Fibroblast of lung (primary cell): ENCODE measurements around the gene DSTYK. TPM values are rescaled to one million over a fixed set of nuclear protein-coding genes. Genes with fewer than 3 reads are reported as not detected.
"Not testable (repeated sequence)": the region's sequence is repeated elsewhere in the genome, so short reads cannot be mapped to it uniquely, and the experiment has no call there.

Experiments used
- DNase-seq, 2 donors: peaks; one replicate each; pipeline versions ENCODE4 v3.0.0 to v3.0.0-alpha.2; 2010; ENCODE audit warnings: low read depth in 2 of 2
- H2AFZ ChIP-seq: 2 replicates; pipeline ENCODE4 v1.5.1; 2012; ENCODE audit warnings: low read length, control low read depth, inconsistent platforms
- H3K27ac ChIP-seq: 2 replicates; pipeline ENCODE4 v1.5.1; 2011; ENCODE audit warnings: low read length, control low read depth; ENCODE audit not compliant: insufficient read depth
- H3K27me3 ChIP-seq: 2 replicates; pipeline ENCODE4 v1.5.1; 2011; ENCODE audit warnings: mild to moderate bottlenecking, low read length; ENCODE audit not compliant: control insufficient read depth, insufficient read depth
- H3K36me3 ChIP-seq: 2 replicates; pipeline ENCODE4 v1.5.1; 2011; ENCODE audit warnings: low read length; ENCODE audit not compliant: control insufficient read depth, insufficient read depth
- H3K4me1 ChIP-seq: 2 replicates; pipeline ENCODE4 v1.5.1; 2011; ENCODE audit warnings: low read length; ENCODE audit not compliant: control insufficient read depth, insufficient read depth; ENCODE audit errors: extremely low read depth
- H3K4me2 ChIP-seq: 2 replicates; pipeline ENCODE4 v1.5.1; 2011; ENCODE audit warnings: low read length, control low read depth; ENCODE audit not compliant: insufficient read depth; ENCODE audit errors: extremely low read depth
- H3K4me3 ChIP-seq, 4 experiments: fragments of 200-600 bp in 1 of 4; sonication (generic) in 1 of 4; replicated peaks in 1 of 4; 2 replicates each; pipeline ENCODE4 v1.5.1; 2011 to 2016; ENCODE audit warnings: low read length in 4 of 4, low read depth in 3 of 4, mild to moderate bottlenecking in 3 of 4, control low read depth in 2 of 4, inconsistent platforms in 1 of 4, mixed read lengths in 1 of 4; ENCODE audit not compliant: insufficient read depth in 1 of 4; ENCODE audit errors: control extremely low read depth in 1 of 4
- H3K79me2 ChIP-seq: 2 replicates; pipeline ENCODE4 v1.5.1; 2012; ENCODE audit warnings: mild to moderate bottlenecking, low read length, inconsistent platforms; ENCODE audit not compliant: control insufficient read depth, insufficient read depth
- H3K9ac ChIP-seq: 2 replicates; pipeline ENCODE4 v1.5.1; 2011; ENCODE audit warnings: mild to moderate bottlenecking, low read length, control low read depth; ENCODE audit not compliant: insufficient read depth
- H3K9me3 ChIP-seq: 2 replicates; pipeline ENCODE4 v1.5.1; 2012; ENCODE audit warnings: low read depth, low read length; ENCODE audit not compliant: control insufficient read depth, insufficient read depth
- H4K20me1 ChIP-seq: 2 replicates; pipeline ENCODE4 v1.5.1; 2011; ENCODE audit warnings: low read length; ENCODE audit not compliant: control insufficient read depth, insufficient read depth; ENCODE audit errors: extremely low read depth
- CTCF ChIP-seq, 2 donors: IDR thresholded peaks in 1 of 2; conservative IDR thresholded peaks in 1 of 2; 1 replicate in 1 of 2; 2 replicates in 1 of 2; pipeline ENCODE4 v1.5.1; 2011 to 2012; ENCODE audit warnings: low read length in 2 of 2, control low read depth in 1 of 2, inconsistent platforms in 1 of 2, low read depth in 1 of 2, mild to moderate bottlenecking in 1 of 2
- EZH2 ChIP-seq: IDR thresholded peaks from 2 replicates; pipeline ENCODE4 v1.5.1; 2012; ENCODE audit warnings: low read length, control low read depth, mild to moderate bottlenecking; ENCODE audit errors: missing control alignments
- polyA plus RNA-seq, 2 donors: library from polyadenylated mRNA; depleted of rRNA in 1 of 2; stranded (reverse) in 1 of 2; unstranded in 1 of 2; fragments of >200 nt; gene quantifications; 2 replicates each; pipeline ENCODE4 v1.2.1, GENCODE V29; 2011 to 2012; ENCODE audit warnings: missing spikeins in 1 of 2
- total RNA-seq: library from RNA; depleted of rRNA; stranded (reverse); fragments of >200 nt; gene quantifications from 2 replicates; pipeline ENCODE4 v1.2.1, GENCODE V29; 2014

DSTYK gene
- total and polyA plus RNA-seq, 2 donors (not counting 1 experiment from before 2014, with no cell fraction given) = 24.5 to 42.6 TPM

- H4K20me1 ChIP-seq = no peaks in the 10 kb centered on the region
- H3K4me2 ChIP-seq = no peak overlapping the region
- DNase-seq = no peak
- H3K79me2 ChIP-seq = no peaks in the 10 kb centered on the region
- H2AFZ ChIP-seq = no peak overlapping the region
- no peak overlapping the region for H3K9ac ChIP-seq
- TF ChIP-seq CTCF (conservative IDR thresholded peaks at IDR 0.05 in 1 of 2, IDR thresholded peaks at IDR 0.05 in 1 of 2; ENCODE audit: low read depth in 1 of 2, low read length in 2 of 2) (no peak), EZH2 (no peak)
- H3K4me3 ChIP-seq = no peak overlapping the region
- no peaks in the 10 kb centered on the region for H3K9me3 ChIP-seq
- H3K27ac ChIP-seq = no peak overlapping the region
- H3K27me3 ChIP-seq = no peaks in the 10 kb centered on the region
- H3K4me1 ChIP-seq = peaks cover 2% of the 10 kb centered on the region
- no peaks in the 10 kb centered on the region for H3K36me3 ChIP-seq
Measured at GRCh38 chr1:205235951-205236350, 24.4 kb upstream of the DSTYK start.

DNA sequence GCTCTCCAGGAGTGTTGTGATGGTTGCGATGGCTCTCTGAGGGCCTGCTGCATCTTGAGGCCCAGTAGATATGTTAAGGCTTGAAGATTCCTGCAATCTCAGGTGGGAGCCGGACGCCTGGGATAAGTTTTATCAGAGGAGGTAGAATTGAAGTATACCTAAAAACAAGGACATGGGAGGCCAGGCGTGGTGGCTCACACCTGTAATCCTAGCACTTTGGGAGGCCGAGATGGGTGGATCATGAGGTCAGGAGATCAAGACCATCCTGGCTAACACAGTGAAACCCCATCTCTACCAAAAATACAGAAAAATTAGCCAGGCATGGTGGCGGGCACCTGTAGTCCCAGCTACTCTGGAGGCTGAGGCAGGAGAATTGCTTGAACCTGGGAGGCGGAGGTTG is 22.5 kb upstream of the DSTYK start:
- H4K20me1 ChIP-seq, H3K27ac ChIP-seq, DNase-seq, H3K4me2 ChIP-seq, H3K27me3 ChIP-seq, H3K4me3 ChIP-seq, H2AFZ ChIP-seq, H3K79me2 ChIP-seq, H3K9me3 ChIP-seq, H3K9ac ChIP-seq, H3K4me1 ChIP-seq, H3K36me3 ChIP-seq: not testable (repeated sequence)

GRCh38 chr1:205232945-205233397 is 21.5 kb upstream of the DSTYK start:
- Histone ChIP-seq H3K9ac (no peak overlapping the region), H3K79me2 (no peaks in the 10 kb centered on the region), H3K36me3 (no peaks in the 10 kb centered on the region), H2AFZ (no peak overlapping the region), H3K4me2 (no peak overlapping the region), H3K4me1 (peaks cover 4% of the 10 kb centered on the region), H4K20me1 (no peaks in the 10 kb centered on the region), H3K9me3 (no peaks in the 10 kb centered on the region), H3K27ac (no peak overlapping the region), H3K27me3 (no peaks in the 10 kb centered on the region), H3K4me3 (no peak overlapping the region)
- no peak for DNase-seq
- TF ChIP-seq CTCF (conservative IDR thresholded peaks at IDR 0.05 in 1 of 2, IDR thresholded peaks at IDR 0.05 in 1 of 2; ENCODE audit: low read depth in 1 of 2, low read length in 2 of 2) (no peak), EZH2 (no peak)
